SK-N-SH treated with all-trans-retinoic acid at 6 μM for 48 hours (cell line): ENCODE results near the gene ARMC2.

Source experiments
- GLIS3 ChIP-seq: fragments of 250-450 bp; sonication (Bioruptor Pico); IDR thresholded peaks from 2 replicates; pipeline ENCODE4 v1.5.0; 2020; ENCODE audit warnings: mild to moderate bottlenecking, moderate library complexity
- RARB ChIP-seq: fragments of 250-450 bp; sonication (Bioruptor Pico); IDR thresholded peaks from 2 replicates; pipeline ENCODE4 v1.8.0; 2021; ENCODE audit warnings: mild to moderate bottlenecking, moderate library complexity
- ZFP3 ChIP-seq: fragments of 250-450 bp; sonication (Bioruptor Pico); IDR thresholded peaks from 2 replicates; pipeline ENCODE4 v1.5.0; 2020; ENCODE audit warnings: mild to moderate bottlenecking, moderate library complexity
- TF ChIP-seq, protein P1 (sequence below): fragments of 250-450 bp; sonication (Bioruptor Pico); IDR thresholded peaks from 2 replicates; pipeline ENCODE4 v1.8.0; 2020; ENCODE audit warnings: mild to moderate bottlenecking, moderate library complexity, borderline replicate concordance
- TF ChIP-seq, protein P2 (sequence below): fragments of 250-450 bp; sonication (Bioruptor Pico); IDR thresholded peaks from 2 replicates; pipeline ENCODE4 v1.5.1; 2020; ENCODE audit warnings: low read depth, mild to moderate bottlenecking, moderate library complexity

GRCh38 chr6:108974201-108974600 lies 126.0 kb downstream of the ARMC2 start:
- TF ChIP-seq, protein P1, sequence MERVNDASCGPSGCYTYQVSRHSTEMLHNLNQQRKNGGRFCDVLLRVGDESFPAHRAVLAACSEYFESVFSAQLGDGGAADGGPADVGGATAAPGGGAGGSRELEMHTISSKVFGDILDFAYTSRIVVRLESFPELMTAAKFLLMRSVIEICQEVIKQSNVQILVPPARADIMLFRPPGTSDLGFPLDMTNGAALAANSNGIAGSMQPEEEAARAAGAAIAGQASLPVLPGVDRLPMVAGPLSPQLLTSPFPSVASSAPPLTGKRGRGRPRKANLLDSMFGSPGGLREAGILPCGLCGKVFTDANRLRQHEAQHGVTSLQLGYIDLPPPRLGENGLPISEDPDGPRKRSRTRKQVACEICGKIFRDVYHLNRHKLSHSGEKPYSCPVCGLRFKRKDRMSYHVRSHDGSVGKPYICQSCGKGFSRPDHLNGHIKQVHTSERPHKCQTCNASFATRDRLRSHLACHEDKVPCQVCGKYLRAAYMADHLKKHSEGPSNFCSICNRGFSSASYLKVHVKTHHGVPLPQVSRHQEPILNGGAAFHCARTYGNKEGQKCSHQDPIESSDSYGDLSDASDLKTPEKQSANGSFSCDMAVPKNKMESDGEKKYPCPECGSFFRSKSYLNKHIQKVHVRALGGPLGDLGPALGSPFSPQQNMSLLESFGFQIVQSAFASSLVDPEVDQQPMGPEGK (CRISPR knock-in tag): no peak
- TF ChIP-seq ZFP3 (no peak), RARB (CRISPR knock-in tag) (no peak), GLIS3 (CRISPR knock-in tag) (no peak)
- TF ChIP-seq, protein P2, sequence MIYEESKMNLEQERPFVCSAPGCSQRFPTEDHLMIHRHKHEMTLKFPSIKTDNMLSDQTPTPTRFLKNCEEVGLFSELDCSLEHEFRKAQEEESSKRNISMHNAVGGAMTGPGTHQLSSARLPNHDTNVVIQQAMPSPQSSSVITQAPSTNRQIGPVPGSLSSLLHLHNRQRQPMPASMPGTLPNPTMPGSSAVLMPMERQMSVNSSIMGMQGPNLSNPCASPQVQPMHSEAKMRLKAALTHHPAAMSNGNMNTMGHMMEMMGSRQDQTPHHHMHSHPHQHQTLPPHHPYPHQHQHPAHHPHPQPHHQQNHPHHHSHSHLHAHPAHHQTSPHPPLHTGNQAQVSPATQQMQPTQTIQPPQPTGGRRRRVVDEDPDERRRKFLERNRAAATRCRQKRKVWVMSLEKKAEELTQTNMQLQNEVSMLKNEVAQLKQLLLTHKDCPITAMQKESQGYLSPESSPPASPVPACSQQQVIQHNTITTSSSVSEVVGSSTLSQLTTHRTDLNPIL (CRISPR knock-in tag): no peak
